ENCODE results near the gene PRSS8. TPM values are rescaled to one million over a fixed set of nuclear protein-coding genes. Genes with fewer than 3 reads are reported as not detected.

PRSS8 gene
- total RNA-seq, 2 donors from 2014 or later: 337 to 347 TPM

- intact Hi-C loops (cut with DNase I): no loop called here
- Histone ChIP-seq H3K27ac (no peak overlapping the region), H3K4me3 (no peak overlapping the region), H3K9me3 (no peaks in the 10 kb centered on the region), H3K27me3 (no peaks in the 10 kb centered on the region), H3K36me3 (peaks cover 16% of the 10 kb centered on the region), H3K4me1 (peaks cover 3% of the 10 kb centered on the region), H3K9ac (ENCODE audit: low read depth in 2 of 2, low read length in 2 of 2) (no peak overlapping the region)
- no peak for TF ChIP-seq CTCF (IDR thresholded peaks at IDR 0.05)
- DNase-seq: no peak
Observed at GRCh38 chr16:31120129-31120528, 15.4 kb downstream of the PRSS8 start.

GRCh38 chr16:31118223-31119155 is 17.0 kb downstream of the PRSS8 start:
- H3K27ac ChIP-seq: peak overlapping the region; percentile 87
- no peaks in the 10 kb centered on the region for H3K9me3 ChIP-seq
- H3K4me3 ChIP-seq: peak overlapping the region; percentile 62
- peak overlapping the region; percentile 72 to 89 for H3K9ac ChIP-seq (ENCODE audit: low read depth in 2 of 2, low read length in 2 of 2)
- peaks cover 3% of the 10 kb centered on the region for H3K4me1 ChIP-seq
- H3K36me3 ChIP-seq: peaks cover 16% of the 10 kb centered on the region
- intact Hi-C loops (cut with DNase I): no loop called here
- DNase-seq: no peak
- no peaks in the 10 kb centered on the region for H3K27me3 ChIP-seq
- no peak for TF ChIP-seq CTCF (IDR thresholded peaks at IDR 0.05)

GRCh38 chr16:31117384-31118222 is 17.9 kb downstream of the PRSS8 start, which contains the start of gene KAT8:
KAT8 (plus strand) TSS chr16:31117664; CDS start chr16:31117682, 18 bp downstream.
- Histone ChIP-seq H3K36me3 (peaks cover 16% of the 10 kb centered on the region), H3K27ac (peak within 1 kb of the TSS; percentile 87), H3K9me3 (no peaks in the 10 kb centered on the region), H3K4me1 (peaks cover 3% of the 10 kb centered on the region), H3K27me3 (no peaks in the 10 kb centered on the region), H3K9ac (ENCODE audit: low read depth in 2 of 2, low read length in 2 of 2) (peak within 1 kb of the TSS; percentile 72 to 89), H3K4me3 (peak within 1 kb of the TSS; percentile 62)
- intact Hi-C loops (cut with DNase I): no loop called here
- no peak for TF ChIP-seq CTCF (IDR thresholded peaks at IDR 0.05)
- DNase-seq: peak; percentile 99

- Histone ChIP-seq H3K27ac (peak overlapping the region; percentile 71), H3K36me3 (no peaks in the 10 kb centered on the region), H3K9me3 (no peaks in the 10 kb centered on the region), H3K9ac (ENCODE audit: low read depth in 2 of 2, low read length in 2 of 2) (peak overlapping the region in 1 of 2 donors; percentile 34), H3K4me3 (no peak overlapping the region), H3K4me1 (peaks cover 3% of the 10 kb centered on the region), H3K27me3 (no peaks in the 10 kb centered on the region)
- DNase-seq: no peak
- intact Hi-C loops (cut with DNase I): no loop called here
- TF ChIP-seq CTCF (IDR thresholded peaks at IDR 0.05): no peak
Observed at GRCh38 chr16:31114468-31114867, 21.1 kb downstream of the PRSS8 start.
